Dendritic cell treated with granulocyte-macrophage colony-stimulating factor and Interleukin-4, amounts not matched to agents 40 ng/mL and 50 ng/mL, for 4 days (primary cell): ENCODE results near the gene CFP.
"Not testable (repeated sequence)": the region's sequence is repeated elsewhere in the genome, so short reads cannot be mapped to it uniquely, and the experiment has no call there.

ENCODE experiments used
- H3K27ac Mint-ChIP-seq: one replicate; pipeline ENCODE4 v1.8.0; 2022; ENCODE audit warnings: mild to moderate bottlenecking, mixed read lengths
- H3K27me3 Mint-ChIP-seq: one replicate; pipeline ENCODE4 v1.8.0; 2022; ENCODE audit warnings: mild to moderate bottlenecking, mixed read lengths
- H3K36me3 Mint-ChIP-seq: one replicate; pipeline ENCODE4 v1.8.0; 2022; ENCODE audit warnings: low read depth, mixed read lengths
- H3K4me1 Mint-ChIP-seq: one replicate; pipeline ENCODE4 v1.8.0; 2022; ENCODE audit warnings: low read depth, mixed read lengths
- H3K4me3 Mint-ChIP-seq: one replicate; pipeline ENCODE4 v1.8.0; 2022; ENCODE audit warnings: mild to moderate bottlenecking, moderate library complexity, mixed read lengths
- H3K9me3 Mint-ChIP-seq: one replicate; pipeline ENCODE4 v1.8.0; 2022; ENCODE audit warnings: mixed read lengths
- intact Hi-C: fragments of 100-400 bp; cut with micrococcal nuclease; formaldehyde crosslinking; loops from one replicate; pipeline ENCODE4 v1.15.0; 2022

Gene CFP

DNA sequence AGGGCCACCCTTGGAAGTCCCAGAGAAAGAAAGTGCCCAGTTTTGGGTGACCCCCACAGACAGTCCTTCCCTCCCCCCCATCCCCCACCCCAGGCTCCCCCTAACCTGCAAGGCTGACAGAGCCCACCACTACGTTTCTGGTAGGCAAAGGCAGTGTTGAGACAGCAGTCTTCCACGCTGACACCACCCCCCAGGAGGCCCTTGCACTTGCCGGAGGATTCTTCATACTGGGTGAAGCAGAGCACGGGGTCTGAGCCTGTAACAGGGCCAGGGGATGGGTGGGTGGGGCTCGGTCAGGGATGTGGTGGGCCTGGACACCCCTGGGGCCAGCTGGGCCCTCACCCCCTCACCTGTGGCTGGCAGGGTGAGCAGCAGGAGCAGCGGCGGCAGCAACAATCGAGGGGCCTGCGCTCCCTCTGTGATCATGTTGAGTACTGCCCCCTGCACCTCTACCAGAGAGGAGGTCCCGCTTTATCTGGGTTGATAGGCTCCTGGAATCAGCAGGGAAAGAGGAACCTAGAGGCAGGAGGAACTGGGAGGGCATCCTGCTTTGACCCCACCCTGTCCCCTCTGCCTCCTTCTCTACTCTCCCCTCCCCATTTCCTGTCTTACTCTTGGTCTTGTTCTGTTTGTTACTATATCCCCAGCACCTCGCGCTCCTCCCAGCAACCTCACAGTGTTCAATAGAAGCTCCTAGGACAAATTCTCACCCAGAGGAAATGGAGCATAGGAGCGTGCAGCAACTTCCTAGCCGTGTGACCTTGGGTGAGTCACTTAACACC is at the start of gene CFP:
TSS of gene CFP (minus strand) at position 512 of the 782 bp plus-strand sequence. CDS start at position 426, 86 bp downstream.
- Mint-ChIP-seq H3K4me3 (peak within 1 kb of the TSS; percentile 81), H3K36me3 (peaks cover 38% of the 10 kb centered on the region), H3K4me1 (peaks cover 65% of the 10 kb centered on the region), H3K9me3 (no peaks in the 10 kb centered on the region), H3K27me3 (no peaks in the 10 kb centered on the region), H3K27ac (peak within 1 kb of the TSS; percentile 87)
- intact Hi-C loops: loop anchor here (5.0 kb wide), 1 partner anchor 47 kb away; the partner anchor contains the start of gene TIMP1

DNA sequence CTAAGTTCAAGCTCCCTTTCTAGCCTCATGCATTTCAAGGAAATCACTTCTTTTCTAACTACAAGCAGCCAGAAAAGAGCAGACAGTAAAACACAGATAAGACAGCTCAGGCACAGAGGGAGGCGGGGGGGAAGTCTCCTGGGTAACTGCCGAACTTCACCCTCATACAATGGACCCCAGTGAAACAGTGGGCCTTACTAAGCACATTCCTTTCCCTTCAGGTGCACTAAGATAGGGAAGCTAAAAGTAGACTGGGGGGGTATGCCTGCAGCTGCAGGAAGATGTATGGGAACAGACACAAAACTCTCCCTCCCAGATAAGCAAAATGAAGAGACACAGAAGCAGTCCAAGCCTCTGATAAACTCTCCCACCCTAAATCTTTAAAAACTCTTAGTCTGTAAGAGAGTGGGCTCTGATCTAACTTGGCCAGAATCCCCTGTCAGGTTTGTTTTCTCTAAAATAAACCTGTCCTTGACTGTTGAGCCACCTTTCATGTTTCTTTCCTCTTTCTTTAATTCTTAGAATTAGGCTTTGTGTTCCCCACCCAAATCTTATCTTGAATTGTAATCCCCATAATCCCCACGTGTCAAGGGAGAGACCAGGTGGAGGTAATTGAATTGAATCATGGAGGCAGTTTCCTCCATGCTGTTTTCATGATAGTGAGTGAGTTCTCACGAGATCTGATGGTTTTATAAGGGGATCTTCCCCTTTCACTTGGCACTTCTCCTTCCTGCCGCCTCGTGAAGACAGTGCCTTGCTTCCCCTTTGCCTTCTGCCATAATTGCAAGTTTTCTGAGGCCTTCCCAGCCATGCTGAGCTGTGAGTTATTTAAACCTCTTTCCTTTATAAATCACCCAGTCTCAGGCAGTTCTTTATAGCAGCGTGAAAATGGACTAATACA is 46.5 kb upstream of the CFP start:
- H3K27me3 Mint-ChIP-seq, H3K9me3 Mint-ChIP-seq, H3K4me3 Mint-ChIP-seq, H3K36me3 Mint-ChIP-seq, intact Hi-C loops: not testable (repeated sequence)
- Mint-ChIP-seq H3K27ac (peak overlapping the region; percentile 70), H3K4me1 (peaks cover 12% of the 10 kb centered on the region)

DNA sequence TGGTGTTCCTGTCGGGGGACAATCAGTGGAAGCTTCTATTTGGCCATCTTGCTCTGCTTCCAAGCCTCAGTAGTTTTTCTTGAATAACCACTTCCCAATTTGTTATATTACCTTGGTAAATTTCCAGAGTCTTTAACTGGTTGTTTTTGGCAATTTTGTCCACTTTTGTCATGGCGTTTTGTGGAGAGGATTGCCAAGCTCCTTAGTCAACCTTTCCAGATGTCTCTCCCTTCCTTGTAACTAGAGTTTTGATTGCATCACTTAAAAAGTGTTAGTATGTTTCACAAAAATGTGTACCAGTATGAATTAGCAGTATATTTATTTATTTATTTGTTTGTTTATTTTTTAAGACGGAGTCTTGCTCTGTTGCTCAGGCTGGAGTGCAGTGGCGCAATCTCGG is 45.0 kb upstream of the CFP start:
- Mint-ChIP-seq H3K4me3 (no peak overlapping the region), H3K27ac (no peak overlapping the region), H3K9me3 (peaks cover 8% of the 10 kb centered on the region), H3K27me3 (peaks cover 1% of the 10 kb centered on the region), H3K4me1 (peaks cover 12% of the 10 kb centered on the region), H3K36me3 (peaks cover 6% of the 10 kb centered on the region)
- intact Hi-C loops: no loop called here

DNA sequence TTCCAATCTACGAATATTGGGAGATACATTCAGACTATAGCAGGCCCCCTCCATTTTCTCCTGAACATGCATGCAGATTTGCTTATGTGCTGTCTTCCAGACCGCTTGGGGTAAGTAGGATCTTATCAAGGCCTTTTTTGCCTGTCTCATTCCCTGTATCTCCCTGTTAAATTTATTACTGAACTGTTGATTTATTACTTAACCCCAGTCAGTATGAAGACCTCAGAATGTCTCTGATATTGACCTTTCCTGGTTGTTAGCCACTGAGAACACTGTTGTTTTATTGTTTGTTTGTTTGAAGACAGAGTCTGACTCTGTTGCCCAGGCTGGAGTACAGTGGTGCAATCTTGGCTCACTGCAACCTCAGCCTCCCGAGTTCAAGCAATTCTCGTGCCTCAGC is 36.1 kb upstream of the CFP start:
- intact Hi-C loops, H3K36me3 Mint-ChIP-seq, H3K4me1 Mint-ChIP-seq, H3K27me3 Mint-ChIP-seq, H3K27ac Mint-ChIP-seq, H3K9me3 Mint-ChIP-seq, H3K4me3 Mint-ChIP-seq: not testable (repeated sequence)

DNA sequence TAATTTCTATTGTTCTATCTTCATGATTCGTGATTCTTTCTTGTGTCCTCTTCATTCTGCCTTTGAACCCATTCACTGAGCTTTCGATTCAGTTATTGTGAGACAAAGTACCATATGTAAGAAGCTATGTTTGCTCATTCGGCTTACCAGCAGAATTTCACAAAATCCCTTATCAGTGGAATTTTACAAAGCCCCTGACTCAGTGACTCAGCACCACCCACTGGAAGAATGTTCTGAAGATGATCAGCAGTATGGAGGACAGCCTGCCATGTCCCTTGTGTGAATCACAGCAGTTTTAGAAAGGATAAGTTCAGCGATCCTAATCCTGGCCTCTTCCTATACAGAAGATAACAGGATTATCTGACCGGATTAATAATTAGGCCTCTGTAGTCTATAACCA is 35.0 kb upstream of the CFP start:
- Mint-ChIP-seq H3K9me3 (no peaks in the 10 kb centered on the region), H3K36me3 (peaks cover 6% of the 10 kb centered on the region), H3K4me3 (no peak overlapping the region), H3K27me3 (no peaks in the 10 kb centered on the region), H3K4me1 (peaks cover 13% of the 10 kb centered on the region), H3K27ac (no peak overlapping the region)
- intact Hi-C loops: no loop called here

DNA sequence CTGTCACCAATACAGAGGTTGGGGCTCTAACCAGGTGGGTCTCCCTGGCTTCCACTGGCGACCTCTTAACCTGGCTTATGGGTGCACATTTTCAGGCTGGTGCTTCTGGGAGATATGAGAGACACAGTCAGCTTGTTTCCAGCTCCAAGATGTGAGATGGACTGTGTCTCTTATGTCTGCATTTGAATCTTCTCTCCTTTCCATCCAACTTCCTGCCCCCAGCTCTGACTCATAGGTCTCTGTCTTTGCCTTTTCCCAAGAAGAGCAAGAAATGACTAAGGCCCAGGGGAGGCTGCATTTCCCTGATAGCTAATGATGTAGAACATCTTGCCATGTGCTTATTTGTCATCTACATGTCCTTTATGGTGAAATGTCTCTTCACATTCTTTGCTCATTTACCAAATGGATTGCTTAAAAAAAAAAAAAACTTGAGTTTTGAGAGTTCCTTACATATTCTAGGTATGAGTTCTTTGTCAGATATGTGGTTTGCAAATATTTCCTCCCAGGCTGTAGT is 32.5 kb upstream of the CFP start:
- intact Hi-C loops: no loop called here
- Mint-ChIP-seq H3K27ac (peak overlapping the region; percentile 71), H3K27me3 (no peaks in the 10 kb centered on the region), H3K9me3 (no peaks in the 10 kb centered on the region), H3K4me1 (peaks cover 18% of the 10 kb centered on the region), H3K4me3 (no peak overlapping the region), H3K36me3 (peaks cover 20% of the 10 kb centered on the region)

DNA sequence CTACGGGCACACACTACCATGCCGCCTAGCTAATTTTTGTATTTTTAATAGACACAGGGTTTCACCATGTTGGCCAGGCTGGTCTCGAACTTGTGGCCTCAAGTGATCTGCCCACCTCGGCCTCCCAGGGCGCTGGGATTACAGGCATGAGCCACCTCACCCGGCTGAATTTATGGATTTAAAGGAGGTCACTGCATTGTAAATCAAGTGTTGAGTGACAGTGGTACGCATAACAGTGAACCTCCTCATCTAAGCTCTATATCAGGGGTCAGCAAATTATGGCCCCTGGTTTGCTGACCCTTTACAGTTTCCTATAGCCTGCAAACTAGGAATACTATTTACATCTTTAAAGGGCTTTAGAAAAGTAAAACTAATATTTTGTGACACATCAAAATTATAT is 31.8 kb upstream of the CFP start:
- Mint-ChIP-seq H3K4me3 (no peak overlapping the region), H3K9me3 (no peaks in the 10 kb centered on the region), H3K27ac (peak overlapping the region; percentile 71), H3K36me3 (peaks cover 26% of the 10 kb centered on the region), H3K27me3 (no peaks in the 10 kb centered on the region), H3K4me1 (peaks cover 20% of the 10 kb centered on the region)
- intact Hi-C loops: no loop called here

DNA sequence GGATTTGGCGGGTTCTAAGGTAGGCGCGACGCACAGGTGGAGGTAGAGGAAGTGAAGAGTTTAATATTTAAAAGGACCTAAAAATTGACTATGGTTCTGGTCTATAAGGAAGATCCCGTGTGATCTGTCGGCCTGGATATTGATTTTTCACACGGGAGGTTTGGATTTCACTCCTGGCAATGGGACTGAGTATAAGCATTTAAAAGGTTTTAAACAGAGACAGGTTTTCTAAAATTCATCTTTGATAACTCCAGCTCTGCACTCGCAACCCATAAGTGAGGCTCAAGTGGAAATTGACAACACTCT is 29.6 kb upstream of the CFP start:
- Mint-ChIP-seq H3K27me3 (no peaks in the 10 kb centered on the region), H3K4me3 (peak overlapping the region; percentile 88), H3K36me3 (peaks cover 48% of the 10 kb centered on the region), H3K9me3 (no peaks in the 10 kb centered on the region), H3K4me1 (peaks cover 25% of the 10 kb centered on the region), H3K27ac (peak overlapping the region; percentile 99)
- intact Hi-C loops: loop anchor here (10.0 kb wide), 1 partner anchor 365 kb away; no protein-coding TSS in a partner anchor

DNA sequence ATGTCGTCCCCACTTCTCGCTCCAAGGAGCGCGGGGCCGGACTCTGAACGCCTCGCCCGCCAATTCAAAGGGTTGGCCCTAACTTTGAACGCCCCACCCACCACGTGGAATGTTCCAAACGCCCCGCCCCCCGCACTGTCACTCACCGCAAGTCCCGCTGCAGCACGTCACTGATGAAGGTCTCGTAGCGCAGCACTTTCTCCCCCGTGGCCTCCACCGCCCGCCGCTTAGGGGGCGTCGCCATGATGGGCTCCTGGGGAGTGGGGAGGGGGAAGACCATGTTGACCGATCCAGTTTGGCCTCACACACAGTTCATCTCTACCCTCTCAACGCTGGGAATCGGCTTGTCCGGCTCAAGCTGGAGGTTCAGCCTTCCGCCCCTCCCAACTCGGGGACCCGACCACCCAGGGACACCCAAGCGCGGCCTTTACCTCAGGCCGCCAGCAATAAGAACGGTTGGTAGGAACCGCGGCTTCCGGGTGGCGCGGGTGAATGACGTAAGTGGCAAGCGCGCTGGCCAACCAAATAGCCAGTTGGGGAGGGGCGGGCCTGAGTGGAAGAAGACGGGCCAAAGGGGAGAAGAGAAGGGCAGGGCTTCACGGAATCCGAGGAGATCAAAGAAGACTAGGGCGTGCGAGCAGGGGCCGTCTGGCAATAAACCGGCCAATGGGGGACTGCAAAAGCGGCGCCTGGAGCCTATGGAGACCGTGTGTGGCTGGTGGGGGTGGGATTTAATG is 29.1 kb upstream of the CFP start, which contains the start of gene UXT:
TSS of gene UXT (minus strand) at position 497 of the 737 bp plus-strand sequence. CDS start at position 244, 253 bp downstream.
- Mint-ChIP-seq H3K4me1 (peaks cover 25% of the 10 kb centered on the region), H3K36me3 (peaks cover 51% of the 10 kb centered on the region), H3K27ac (peak within 1 kb of the TSS; percentile 99), H3K27me3 (no peaks in the 10 kb centered on the region), H3K4me3 (peak within 1 kb of the TSS; percentile 88), H3K9me3 (no peaks in the 10 kb centered on the region)
- intact Hi-C loops: loop anchor here (10.0 kb wide), 1 partner anchor 366 kb away; no protein-coding TSS in a partner anchor

DNA sequence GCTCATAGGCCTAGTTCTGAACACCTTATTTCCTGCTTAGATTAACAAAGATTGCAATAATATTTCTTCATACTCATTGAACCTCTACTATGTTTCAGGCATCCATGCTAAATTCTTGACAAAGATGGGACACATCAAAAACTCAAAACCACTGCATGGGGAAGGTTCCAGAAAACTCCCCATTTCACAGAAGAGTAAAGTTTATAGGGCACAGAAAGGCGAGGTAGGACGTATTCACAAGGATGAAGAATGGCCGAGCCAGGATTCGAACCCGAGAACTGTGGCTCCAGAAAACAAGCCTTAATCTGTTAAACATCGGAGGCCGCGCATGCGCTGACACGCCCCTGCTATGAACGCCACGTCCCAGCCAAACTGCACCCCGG is 28.6 kb upstream of the CFP start:
- intact Hi-C loops: loop anchor here (10.0 kb wide), 1 partner anchor 367 kb away; no protein-coding TSS in a partner anchor
- H3K9me3 Mint-ChIP-seq: no peaks in the 10 kb centered on the region
- peaks cover 25% of the 10 kb centered on the region for H3K4me1 Mint-ChIP-seq

DNA sequence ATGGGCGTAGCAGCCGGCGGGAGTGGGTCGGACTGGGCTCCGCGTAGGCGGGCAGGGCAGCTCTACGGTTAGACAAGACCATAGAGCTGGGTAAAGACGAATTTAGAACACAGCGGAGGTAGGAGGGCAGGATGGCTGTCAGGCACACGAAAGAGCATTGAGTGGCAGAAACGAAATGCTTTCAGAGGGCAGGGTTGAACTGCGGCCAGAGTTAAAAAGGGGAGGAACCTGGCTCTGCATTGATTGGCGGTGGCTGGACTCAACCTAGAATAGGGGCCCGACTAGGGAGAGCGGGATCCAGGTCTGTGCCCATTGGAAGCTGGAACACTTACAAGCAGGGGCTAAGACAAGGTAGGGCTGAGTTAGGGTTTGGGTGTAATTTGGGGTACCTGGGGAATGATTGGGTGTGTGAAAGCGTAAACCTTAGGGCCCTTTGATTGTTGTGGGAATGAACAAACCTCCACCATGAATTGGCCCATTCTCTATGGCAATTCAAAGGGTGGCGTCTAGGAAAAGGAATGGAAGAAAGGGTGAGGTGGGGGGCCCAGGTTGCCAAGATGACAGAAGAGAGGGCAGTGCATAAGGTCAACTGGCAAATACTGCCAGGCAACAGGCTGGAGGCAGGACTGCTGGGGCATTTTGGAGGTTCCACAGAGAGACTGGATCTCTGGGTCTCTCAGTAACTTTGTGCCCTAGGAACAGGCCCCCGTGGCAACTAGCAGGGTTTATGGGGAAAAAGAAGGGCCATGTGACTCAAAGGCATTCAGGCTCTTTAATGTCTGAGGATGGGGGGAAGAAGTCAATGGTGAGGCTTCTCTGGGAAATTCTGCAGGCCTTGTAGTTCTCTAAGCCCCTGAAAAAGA is 21.5 kb upstream of the CFP start:
- peak overlapping the region; percentile 78 for H3K4me3 Mint-ChIP-seq
- no peaks in the 10 kb centered on the region for H3K27me3 Mint-ChIP-seq
- H3K9me3 Mint-ChIP-seq: no peaks in the 10 kb centered on the region
- peaks cover 53% of the 10 kb centered on the region for H3K4me1 Mint-ChIP-seq
- peak overlapping the region; percentile 89 for H3K27ac Mint-ChIP-seq
- intact Hi-C loops: loop anchor here (5.0 to 10.0 kb wide), 2 partner anchors 186 to 374 kb away; partner anchors contain the start of gene ZNF81
- H3K36me3 Mint-ChIP-seq: peaks cover 90% of the 10 kb centered on the region

More for the DNA sequence above, 28.6 kb upstream of the CFP start:
- peaks cover 56% of the 10 kb centered on the region for H3K36me3 Mint-ChIP-seq
- peak overlapping the region; percentile 88 for H3K4me3 Mint-ChIP-seq
- H3K27ac Mint-ChIP-seq: peak overlapping the region; percentile 99
- no peaks in the 10 kb centered on the region for H3K27me3 Mint-ChIP-seq

DNA sequence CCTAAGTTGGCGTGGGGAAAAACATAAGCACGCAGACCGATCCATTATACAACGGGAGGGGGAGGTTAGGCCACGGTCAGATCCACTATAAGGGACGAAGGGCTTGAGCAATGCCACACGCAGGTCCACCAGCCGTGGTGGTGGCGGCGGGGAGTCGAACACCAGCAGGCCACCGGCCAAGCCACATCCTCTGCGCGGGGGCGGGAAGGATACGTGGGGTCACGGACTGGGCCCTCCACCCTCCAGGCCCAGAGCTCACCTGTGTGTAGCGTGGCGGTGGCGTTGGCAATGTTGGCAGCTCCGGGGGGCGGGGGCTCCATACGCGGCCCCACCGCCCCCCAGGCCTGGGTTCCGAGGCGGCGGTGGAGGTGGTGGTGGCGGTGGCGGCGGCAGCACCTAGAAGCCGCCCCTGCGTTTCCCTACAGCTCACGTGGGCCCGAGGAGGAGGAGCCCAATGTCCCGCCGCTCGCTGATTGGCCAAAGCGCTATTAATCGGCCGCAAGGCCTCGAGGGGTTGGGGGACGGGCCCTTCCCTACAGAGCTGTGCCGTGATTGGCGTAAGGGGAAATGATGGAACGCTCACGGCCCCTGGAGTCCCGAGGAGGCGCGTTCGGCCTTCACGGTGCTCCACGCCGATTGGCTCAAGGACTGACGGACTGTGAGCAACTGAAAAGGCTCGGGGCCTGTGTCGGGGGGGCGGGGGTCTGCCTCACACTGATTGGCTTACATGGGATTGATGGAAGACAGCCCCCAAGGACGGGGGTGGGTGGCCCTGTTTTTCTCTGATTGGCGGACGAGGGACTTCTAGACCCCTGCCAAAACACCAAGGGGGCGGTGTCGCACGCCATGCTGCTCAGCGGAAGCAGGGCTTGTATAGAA is 20.7 kb upstream of the CFP start, which contains the start of gene ELK1:
TSS of gene ELK1 (minus strand) at position 400 of the 879 bp plus-strand sequence. CDS start 9,122 bp downstream, outside the sequence.
- intact Hi-C loops: loop anchor here (5.0 to 10.0 kb wide), 2 partner anchors 187 to 374 kb away; partner anchors contain the start of gene ZNF81
- Mint-ChIP-seq H3K27ac (peak within 1 kb of the TSS; percentile 89), H3K36me3 (peaks cover 85% of the 10 kb centered on the region), H3K4me1 (peaks cover 57% of the 10 kb centered on the region), H3K4me3 (peak within 1 kb of the TSS; percentile 81), H3K27me3 (no peaks in the 10 kb centered on the region), H3K9me3 (no peaks in the 10 kb centered on the region)
